Stimulated activated naive CD8-positive, alpha-beta T cell treated with anti-CD3 and anti-CD28 coated beads, Interleukin-15, amount 100 ng/mL, for 72 hours (primary cell): Measurements from ENCODE around the gene NRG3.

Experiments used
- ATAC-seq: fragments of 150-1000 bp; cut with Tn5 transposase; 2 replicates; pipeline ENCODE4 v1.10.0; 2021; ENCODE audit warnings: mild to moderate bottlenecking, moderate library complexity
- DNase-seq, 2 donors: peaks; one replicate each; pipeline ENCODE4 v3.0.0; 2021 to 2022
- H3K27ac Mint-ChIP-seq, 2 donors: one replicate each; pipeline ENCODE4 v1.8.0; 2022; ENCODE audit warnings: mild to moderate bottlenecking in 2 of 2, mixed read lengths in 2 of 2, moderate library complexity in 2 of 2
- H3K27me3 Mint-ChIP-seq: one replicate; pipeline ENCODE4 v1.8.0; 2022; ENCODE audit warnings: mixed read lengths
- H3K4me1 Mint-ChIP-seq: one replicate; pipeline ENCODE4 v1.8.0; 2022; ENCODE audit warnings: mild to moderate bottlenecking, mixed read lengths
- H3K4me3 Mint-ChIP-seq, 2 donors: one replicate each; pipeline ENCODE4 v1.8.0; 2022; ENCODE audit warnings: mild to moderate bottlenecking in 2 of 2, mixed read lengths in 2 of 2, moderate library complexity in 1 of 2
- H3K9me3 Mint-ChIP-seq, 2 donors: one replicate each; pipeline ENCODE4 v1.8.0; 2022; ENCODE audit warnings: mixed read lengths in 2 of 2

The NRG3 gene

GRCh38 chr10:81911328-81911727 is 36.3 kb downstream of the NRG3 start:
- DNase-seq, result no peak
- ATAC-seq, result no peak

GRCh38 chr10:81914736-81915503 is 39.9 kb downstream of the NRG3 start:
- H3K4me3 Mint-ChIP-seq, result no peak overlapping the region
- no peaks in the 10 kb centered on the region for H3K27me3 Mint-ChIP-seq
- DNase-seq, result no peak
- ATAC-seq, result no peak
- no peak overlapping the region for H3K27ac Mint-ChIP-seq
- H3K9me3 Mint-ChIP-seq, result no peaks in the 10 kb centered on the region
- no peaks in the 10 kb centered on the region for H3K4me1 Mint-ChIP-seq

More at GRCh38 chr10:81911328-81911727, 36.3 kb downstream of the NRG3 start:
- Mint-ChIP-seq H3K9me3 (no peaks in the 10 kb centered on the region), H3K27ac (no peak overlapping the region), H3K27me3 (no peaks in the 10 kb centered on the region), H3K4me3 (no peak overlapping the region), H3K4me1 (no peaks in the 10 kb centered on the region)

- no peak overlapping the region for H3K4me3 Mint-ChIP-seq
- no peak overlapping the region for H3K27ac Mint-ChIP-seq
- no peak for DNase-seq
- H3K9me3 Mint-ChIP-seq, result no peaks in the 10 kb centered on the region
- ATAC-seq, result no peak
- H3K4me1 Mint-ChIP-seq, result no peaks in the 10 kb centered on the region
- no peaks in the 10 kb centered on the region for H3K27me3 Mint-ChIP-seq
These were observed 40.5 kb downstream of the NRG3 start for GRCh38 chr10:81915504-81915897.

GRCh38 chr10:81917666-81918065 is 42.7 kb downstream of the NRG3 start:
- Mint-ChIP-seq H3K4me3 (no peak overlapping the region), H3K27me3 (no peaks in the 10 kb centered on the region), H3K27ac (no peak overlapping the region), H3K4me1 (no peaks in the 10 kb centered on the region), H3K9me3 (no peaks in the 10 kb centered on the region)
- no peak for ATAC-seq
- DNase-seq, result no peak

- Mint-ChIP-seq H3K9me3 (no peaks in the 10 kb centered on the region), H3K27me3 (peaks cover 5% of the 10 kb centered on the region), H3K4me3 (no peak overlapping the region), H3K27ac (no peak overlapping the region), H3K4me1 (no peaks in the 10 kb centered on the region)
- DNase-seq (no peak), ATAC-seq (no peak)
These were observed 43.8 kb downstream of the NRG3 start for GRCh38 chr10:81918766-81919165.

- Mint-ChIP-seq H3K4me1 (no peaks in the 10 kb centered on the region), H3K27me3 (peaks cover 6% of the 10 kb centered on the region), H3K4me3 (no peak overlapping the region), H3K9me3 (no peaks in the 10 kb centered on the region), H3K27ac (no peak overlapping the region)
- no peak for ATAC-seq
- no peak for DNase-seq
These were observed 45.3 kb downstream of the NRG3 start for GRCh38 chr10:81920213-81920829.

GRCh38 chr10:81928119-81928518 is 53.1 kb downstream of the NRG3 start:
- DNase-seq, result no peak
- ATAC-seq, result no peak
- Mint-ChIP-seq H3K4me3 (no peak overlapping the region), H3K27me3 (peaks cover 6% of the 10 kb centered on the region), H3K4me1 (no peaks in the 10 kb centered on the region), H3K9me3 (peaks cover 0 to 4% of the 10 kb centered on the region in 2 donors), H3K27ac (no peak overlapping the region)

- no peaks in the 10 kb centered on the region for H3K9me3 Mint-ChIP-seq
- no peak for ATAC-seq
- no peaks in the 10 kb centered on the region for H3K4me1 Mint-ChIP-seq
These were observed 68.6 kb downstream of the NRG3 start for GRCh38 chr10:81943583-81943982.

GRCh38 chr10:81944609-81945008 is 69.6 kb downstream of the NRG3 start:
- DNase-seq, result no peak
- Mint-ChIP-seq H3K4me3 (no peak overlapping the region), H3K27me3 (no peaks in the 10 kb centered on the region), H3K27ac (no peak overlapping the region), H3K9me3 (no peaks in the 10 kb centered on the region), H3K4me1 (no peaks in the 10 kb centered on the region)
- no peak for ATAC-seq

More at GRCh38 chr10:81943583-81943982, 68.6 kb downstream of the NRG3 start:
- Mint-ChIP-seq H3K27ac (no peak overlapping the region), H3K27me3 (no peaks in the 10 kb centered on the region), H3K4me3 (no peak overlapping the region)
- DNase-seq, result no peak

GRCh38 chr10:81949283-81949682 is 74.3 kb downstream of the NRG3 start:
- DNase-seq (no peak), ATAC-seq (no peak)
- H3K9me3 Mint-ChIP-seq, result no peaks in the 10 kb centered on the region
- H3K27ac Mint-ChIP-seq, result no peak overlapping the region
- no peaks in the 10 kb centered on the region for H3K4me1 Mint-ChIP-seq
- H3K27me3 Mint-ChIP-seq, result no peaks in the 10 kb centered on the region
- H3K4me3 Mint-ChIP-seq, result no peak overlapping the region

- H3K27me3 Mint-ChIP-seq, result no peaks in the 10 kb centered on the region
- no peaks in the 10 kb centered on the region for H3K4me1 Mint-ChIP-seq
- ATAC-seq (no peak), DNase-seq (no peak)
- H3K27ac Mint-ChIP-seq, result no peak overlapping the region
- no peaks in the 10 kb centered on the region for H3K9me3 Mint-ChIP-seq
- H3K4me3 Mint-ChIP-seq, result no peak overlapping the region
These were observed 75.4 kb downstream of the NRG3 start for GRCh38 chr10:81950358-81950757.

GRCh38 chr10:81953420-81953819 is 78.4 kb downstream of the NRG3 start:
- no peaks in the 10 kb centered on the region for H3K27me3 Mint-ChIP-seq
- no peak for ATAC-seq
- H3K4me3 Mint-ChIP-seq, result no peak overlapping the region
- H3K9me3 Mint-ChIP-seq, result no peaks in the 10 kb centered on the region
- DNase-seq, result no peak
- H3K27ac Mint-ChIP-seq, result no peak overlapping the region
- H3K4me1 Mint-ChIP-seq, result no peaks in the 10 kb centered on the region

GRCh38 chr10:81957976-81958375 is 83.0 kb downstream of the NRG3 start:
- Mint-ChIP-seq H3K27ac (no peak overlapping the region), H3K4me1 (no peaks in the 10 kb centered on the region), H3K27me3 (no peaks in the 10 kb centered on the region), H3K9me3 (no peaks in the 10 kb centered on the region), H3K4me3 (no peak overlapping the region)
- DNase-seq (no peak), ATAC-seq (no peak)

- Mint-ChIP-seq H3K27ac (no peak overlapping the region), H3K4me3 (no peak overlapping the region), H3K9me3 (no peaks in the 10 kb centered on the region), H3K4me1 (no peaks in the 10 kb centered on the region), H3K27me3 (no peaks in the 10 kb centered on the region)
- ATAC-seq (no peak), DNase-seq (no peak)
These were observed 84.0 kb downstream of the NRG3 start for GRCh38 chr10:81959016-81959415.

GRCh38 chr10:81961451-81962184 is 86.6 kb downstream of the NRG3 start:
- H3K4me3 Mint-ChIP-seq, result no peak overlapping the region
- H3K4me1 Mint-ChIP-seq, result no peaks in the 10 kb centered on the region
- no peaks in the 10 kb centered on the region for H3K27me3 Mint-ChIP-seq
- DNase-seq, result no peak
- H3K9me3 Mint-ChIP-seq, result no peaks in the 10 kb centered on the region
- no peak for ATAC-seq
- H3K27ac Mint-ChIP-seq, result no peak overlapping the region

GRCh38 chr10:81963606-81964005 is 88.6 kb downstream of the NRG3 start:
- Mint-ChIP-seq H3K9me3 (no peaks in the 10 kb centered on the region), H3K4me3 (no peak overlapping the region), H3K4me1 (no peaks in the 10 kb centered on the region), H3K27ac (no peak overlapping the region), H3K27me3 (no peaks in the 10 kb centered on the region)
- no peak for ATAC-seq
- no peak for DNase-seq
